K562 (cell line): ENCODE data around the gene PLCG2. TPM values are rescaled to one million over a fixed set of nuclear protein-coding genes. Genes with fewer than 3 reads are reported as not detected.

ENCODE experiments used
- ATAC-seq: fragments of 200-7000 bp; cut with Tn5 transposase; 3 replicates; pipeline ENCODE4 v1.9.1; 2020; ENCODE audit warnings: moderate library complexity
- BruUV-seq: library from RNA; stranded (reverse); fragments of 400-500 nt; replicated peaks from 2 replicates; lab custom pipeline; 2021; lab: Mats Ljungman, UMichigan
- CTCF ChIA-PET: fragments of 300-600 bp; formaldehyde crosslinking; extraction: SDS; loops from one replicate; lab custom pipeline; 2021; ENCODE audit warnings: low intra/inter-chr PET ratio; lab: Yijun Ruan, JAX
- POLR2A ChIA-PET: fragments of 300-600, 350-650 bp; sonication (Branson Sonifier 250); formaldehyde crosslinking; extraction: SDS; loops from one replicate; lab custom pipeline; 2021; ENCODE audit warnings: antibody characterized with exemption, inconsistent platforms; lab: Yijun Ruan, JAX
- DNase-seq, 4 experiments: peaks; one replicate each; pipeline versions ENCODE4 v3.0.0 to v3.0.0-alpha.2; 2011 to 2018; ENCODE audit warnings: low spot score in 3 of 4, mixed read lengths in 3 of 4; ENCODE audit errors: extremely low read depth in 1 of 4
- FAIRE-seq: peaks from 2 replicates; lab custom pipeline; 2011; peaks lifted over from hg19 to GRCh38; lab: Jason Lieb, UNC
- H2AFZ ChIP-seq: 2 replicates; pipeline ENCODE4 v1.6.0; 2011; ENCODE audit warnings: low read depth, low read length, control low read depth, inconsistent platforms
- H3K27ac ChIP-seq: fragments of 200-600 bp; 3 replicates; pipeline ENCODE4 v1.8.0; 2011; ENCODE audit warnings: low read depth, mild to moderate bottlenecking, control low read depth, inconsistent platforms, low read length, moderate library complexity, mixed read lengths; ENCODE audit errors: extremely low read depth
- H3K27me3 ChIP-seq, 2 experiments: fragments of 300-600 bp in 1 of 2; 2 replicates in 1 of 2; 3 replicates in 1 of 2; pipeline versions ENCODE4 v1.6.0 to v1.8.0; 2011; ENCODE audit warnings: inconsistent platforms in 2 of 2, low read length in 2 of 2, mild to moderate bottlenecking in 1 of 2, mixed read lengths in 1 of 2, moderate library complexity in 1 of 2; ENCODE audit not compliant: control insufficient read depth in 2 of 2, insufficient read depth in 2 of 2
- H3K36me3 ChIP-seq: fragments of 300-600 bp; 3 replicates; pipeline ENCODE4 v1.8.0; 2011; ENCODE audit warnings: mild to moderate bottlenecking, low read length, inconsistent platforms; ENCODE audit not compliant: control insufficient read depth, insufficient read depth
- H3K4me1 ChIP-seq, 2 experiments: fragments of 200-600 bp in 1 of 2; replicated peaks in 1 of 2; 2 replicates in 1 of 2; 3 replicates in 1 of 2; pipeline versions ENCODE4 v1.5.1 to v1.8.0; 2011; ENCODE audit warnings: inconsistent platforms in 2 of 2, low read length in 2 of 2, mild to moderate bottlenecking in 1 of 2, mixed read lengths in 1 of 2, moderate library complexity in 1 of 2; ENCODE audit not compliant: control insufficient read depth in 2 of 2, insufficient read depth in 2 of 2
- H3K4me2 ChIP-seq: 2 replicates; pipeline ENCODE4 v1.6.1; 2011; ENCODE audit warnings: low read length, control low read depth, inconsistent platforms, mixed read lengths; ENCODE audit not compliant: insufficient read depth
- H3K4me3 ChIP-seq: fragments of 200-600 bp; sonication (generic), shearing (Covaris generic); 2 replicates; pipeline ENCODE4 v1.5.1; 2016; ENCODE audit warnings: control low read depth, inconsistent platforms
- H3K79me2 ChIP-seq: fragments of 200-600 bp; 3 replicates; pipeline ENCODE4 v1.8.0; 2011; ENCODE audit warnings: low read length, inconsistent platforms; ENCODE audit not compliant: control insufficient read depth, insufficient read depth
- H3K9ac ChIP-seq, 2 experiments: 2 replicates each; pipeline versions ENCODE4 v1.6.0 to v1.6.1; 2011; ENCODE audit warnings: low read depth in 2 of 2, low read length in 2 of 2, control low read depth in 1 of 2, inconsistent platforms in 1 of 2, mild to moderate bottlenecking in 1 of 2, mixed read lengths in 1 of 2; ENCODE audit not compliant: insufficient read depth in 1 of 2
- H3K9me1 ChIP-seq: one replicate; pipeline ENCODE4 v1.6.0; 2011; ENCODE audit warnings: inconsistent platforms, mild to moderate bottlenecking, low read length, moderate library complexity; ENCODE audit not compliant: control insufficient read depth, insufficient read depth
- H3K9me3 ChIP-seq: replicated peaks from 2 replicates; pipeline ENCODE4 v1.5.1; 2011; ENCODE audit warnings: low read depth, low read length, inconsistent platforms; ENCODE audit not compliant: control insufficient read depth, insufficient read depth
- H4K20me1 ChIP-seq: replicated peaks from 2 replicates; pipeline ENCODE4 v1.6.1; 2011; ENCODE audit warnings: low read length, inconsistent platforms, mixed read lengths; ENCODE audit not compliant: control insufficient read depth, insufficient read depth
- SLC30A9 ChIP-seq: fragments of 250-450 bp; sonication (Bioruptor Pico); IDR thresholded peaks from 2 replicates; pipeline ENCODE4 v1.8.0; 2022; ENCODE audit warnings: mild to moderate bottlenecking, moderate library complexity
- VEZF1 ChIP-seq: fragments of 200-800 bp; sonication (Bioruptor generic); IDR thresholded peaks from 2 replicates; pipeline ENCODE4 v1.6.1; 2017; ENCODE audit warnings: missing genetic modification characterization, missing compliant biosample characterization
- ZC3H8 ChIP-seq: fragments of 450-650 bp; IDR thresholded peaks from 2 replicates; pipeline ENCODE4 v1.6.1; 2017
- WGBS: fragments of 100-300 bp; shearing (Covaris generic); methylation state at CpG from one replicate; pipeline ENCODE4 v1.1.6; 2016; ENCODE audit warnings: low coverage, mixed read lengths; ENCODE audit not compliant: insufficient coverage; ENCODE audit errors: missing lambda C conversion rate; 5-methylcytosine and 5-hydroxymethylcytosine counted together
- in situ Hi-C: fragments of 300-500 bp; cut with MboI; formaldehyde crosslinking; loops from 4 replicates; pipeline ENCODE4 v1.15.0; 2018; ENCODE audit warnings: inconsistent platforms, mixed read lengths
- intact Hi-C: fragments of 100-400 bp; cut with micrococcal nuclease; formaldehyde crosslinking; loops from 2 replicates; pipeline ENCODE4 v1.14.2; 2022
- polyA plus RNA-seq, 8 experiments: library from polyadenylated mRNA; depleted of rRNA in 4 of 8; stranded (reverse) in 5 of 8; unstranded in 3 of 8; fragments of >200 nt; fragmentation: Nextera tagmentation in 2 of 8; fragmentation: Illumina TruSeq in 1 of 8; extraction: Ambion mirVana in 2 of 8; extraction: Trizol in 1 of 8; gene quantifications; 2 replicates each; pipeline versions ENCODE4 v1.2.1 to v1.2.3, GENCODE V29; 2011 to 2014; ENCODE audit warnings: inconsistent platforms in 1 of 8, missing spikeins in 1 of 8
- total RNA-seq, 7 experiments: library from RNA; depleted of rRNA in 6 of 7; stranded (reverse); fragments of >200 nt in 6 of 7; fragmentation: Illumina TruSeq in 2 of 7; extraction: Trizol in 2 of 7; gene quantifications; 2 replicates each; pipeline versions ENCODE4 v1.2.1 to v1.2.3, GENCODE V29; 2011 to 2021; ENCODE audit warnings: low replicate concordance in 1 of 7

PLCG2 gene
- total and polyA plus RNA-seq, 9 of the 15 experiments (the other 6 are each of a cell fraction or from before 2014, with no cell fraction given) = 0.94 to 7.1 (median 3.1) TPM

GRCh38 chr16:81807767-81808358 lies 28.8 kb downstream of the PLCG2 start:
- Histone ChIP-seq H3K9me1 (no peaks in the 10 kb centered on the region), H3K4me3 (no peak overlapping the region), H3K36me3 (no peaks in the 10 kb centered on the region), H3K9ac (no peak overlapping the region), H2AFZ (no peak overlapping the region), H3K9me3 (no peaks in the 10 kb centered on the region), H3K79me2 (no peaks in the 10 kb centered on the region), H4K20me1 (peaks cover 11% of the 10 kb centered on the region), H3K27ac (no peak overlapping the region), H3K4me1 (no peaks in the 10 kb centered on the region; a peak in 2 of 5 replicates), H3K4me2 (no peak overlapping the region), H3K27me3 (peaks cover 20 to 56% of the 10 kb centered on the region in 2 experiments; a peak in 3 of 5 replicates)
- DNase-seq (no peak), ATAC-seq (no peak), FAIRE-seq (no peak)
- CTCF ChIA-PET = no interaction called here
- POLR2A ChIA-PET = interaction anchor here (0.6 to 2.0 kb wide), 3 partner anchors 11 to 804 kb away, joined by 3 to 10 read pairs (median 3); no protein-coding TSS in a partner anchor
- in situ Hi-C loops = no loop called here
- no TSS peak for BruUV-seq
- intact Hi-C loops = no loop called here
- TF ChIP-seq SLC30A9 (CRISPR knock-in tag) (no peak), VEZF1 (CRISPR knock-in tag) (peak; percentile 26; the same call in 1 of the 2 replicates), ZC3H8 (no peak)
- 4% methylated on average over 4 of the region's 4 CpGs for WGBS
